ENCODE measurements around the gene DOLPP1.
A peak's percentile ranks its signal among the peaks of the same experiment; 100 is the strongest.

DOLPP1 gene

DNA sequence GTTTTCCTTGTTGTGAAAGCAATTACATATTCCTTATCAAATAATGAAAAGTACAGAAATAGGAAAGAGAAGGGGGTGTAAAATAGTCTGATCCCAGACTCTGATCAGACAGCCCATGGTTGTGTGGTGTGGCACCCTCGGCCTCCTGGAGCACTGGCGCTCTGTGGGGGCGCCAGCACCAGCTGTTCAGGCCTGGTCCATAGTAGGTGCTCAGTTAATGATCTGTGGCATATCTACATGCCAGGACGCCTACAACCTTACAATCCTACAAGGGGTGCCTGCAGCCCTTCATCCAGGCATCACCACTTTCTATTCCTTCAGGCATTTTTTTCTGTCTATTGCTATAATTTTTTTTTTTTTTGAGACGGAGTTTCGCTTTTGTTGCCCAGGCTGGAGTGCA, 27.9 kb upstream of the DOLPP1 start:
- H3K4me3 ChIP-seq (replicated peaks; ENCODE audit: low read depth, low read length): no peak overlapping the region
- no peak for TF ChIP-seq CTCF (IDR thresholded peaks at IDR 0.05; ENCODE audit: low read length, missing control alignments)
- DNase-seq (ENCODE audit: low read depth): no peak

- DNase-seq (ENCODE audit: low read depth): no peak
- no peak overlapping the region for H3K4me3 ChIP-seq (replicated peaks; ENCODE audit: low read depth, low read length)
- no peak for TF ChIP-seq CTCF (IDR thresholded peaks at IDR 0.05; ENCODE audit: low read length, missing control alignments)
These were observed 26.6 kb upstream of the DOLPP1 start for GRCh38 chr9:129054163-129054851.

GRCh38 chr9:129058965-129059795, 21.7 kb upstream of the DOLPP1 start:
- no peak overlapping the region for H3K4me3 ChIP-seq (replicated peaks; ENCODE audit: low read depth, low read length)
- peak; percentile 33 for DNase-seq (ENCODE audit: low read depth)
- TF ChIP-seq CTCF (IDR thresholded peaks at IDR 0.05; ENCODE audit: low read length, missing control alignments): no peak

DNA sequence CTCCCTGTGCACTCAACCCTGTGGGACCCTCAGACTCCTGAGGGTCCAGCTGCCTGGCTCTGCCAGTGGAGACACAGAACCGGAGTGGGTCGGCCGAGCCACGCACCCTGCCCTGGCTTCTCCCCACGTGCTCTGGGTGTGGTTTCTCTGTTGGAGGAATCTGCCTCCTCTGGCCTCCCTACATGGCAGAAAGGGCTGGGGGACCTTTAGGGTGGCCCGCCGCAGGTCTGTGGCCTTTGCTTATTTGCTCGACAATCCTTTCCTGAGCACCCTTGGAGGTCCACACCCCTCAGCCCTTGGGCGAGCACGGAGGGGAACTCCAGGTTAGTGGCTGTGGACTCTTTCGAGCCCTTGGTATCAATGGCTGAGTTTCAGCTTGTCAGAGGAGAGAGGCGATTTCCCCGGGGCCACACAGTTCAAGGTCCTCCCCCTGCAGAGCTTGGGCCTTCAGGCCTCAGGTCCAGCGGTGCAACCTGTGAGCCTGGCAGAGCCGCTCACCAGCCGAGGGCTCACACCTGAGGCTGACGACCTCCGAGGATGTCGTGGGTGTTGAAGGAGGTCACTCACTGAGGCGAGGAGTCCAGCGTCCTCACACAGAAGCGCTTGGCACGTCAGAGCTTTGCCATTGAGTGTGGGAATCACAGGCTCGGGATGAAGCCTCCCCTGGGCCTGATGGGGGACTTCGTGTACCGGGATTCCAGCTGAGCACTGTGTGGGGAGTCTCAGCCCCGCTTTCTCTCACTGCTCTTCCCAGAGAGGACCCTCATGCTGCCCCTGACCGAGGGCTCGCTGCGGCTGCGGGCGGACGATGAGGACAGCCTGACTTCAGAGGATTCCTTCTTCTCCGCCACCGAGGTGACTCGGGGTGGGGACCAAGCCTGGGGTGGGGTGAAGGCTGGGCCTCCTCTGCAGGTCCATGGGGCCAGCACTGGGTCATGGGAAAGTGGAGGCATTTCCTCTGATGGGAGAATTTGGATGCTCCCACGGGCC, 20.8 kb upstream of the DOLPP1 start:
- H3K4me3 ChIP-seq (replicated peaks; ENCODE audit: low read depth, low read length): no peak overlapping the region
- no peak for TF ChIP-seq CTCF (IDR thresholded peaks at IDR 0.05; ENCODE audit: low read length, missing control alignments)
- DNase-seq (ENCODE audit: low read depth): no peak

- no peak for TF ChIP-seq CTCF (IDR thresholded peaks at IDR 0.05; ENCODE audit: low read length, missing control alignments)
These were observed 19.9 kb upstream of the DOLPP1 start for GRCh38 chr9:129060991-129061390.

GRCh38 chr9:129063061-129063460, 17.9 kb upstream of the DOLPP1 start:
- no peak for TF ChIP-seq CTCF (IDR thresholded peaks at IDR 0.05; ENCODE audit: low read length, missing control alignments)
- no peak for DNase-seq (ENCODE audit: low read depth)
- no peak overlapping the region for H3K4me3 ChIP-seq (replicated peaks; ENCODE audit: low read depth, low read length)

More at GRCh38 chr9:129060991-129061390, 19.9 kb upstream of the DOLPP1 start:
- H3K4me3 ChIP-seq (replicated peaks; ENCODE audit: low read depth, low read length): no peak overlapping the region
- DNase-seq (ENCODE audit: low read depth): no peak

Data from fibroblast of pulmonary artery (primary cell).